HG03469 (cell line): ENCODE results near the gene SNX25.
"Not testable (repeated sequence)": the region's sequence is repeated elsewhere in the genome, so short reads cannot be mapped to it uniquely, and the experiment has no call there.

Source experiments
- ATAC-seq: cut with Tn5 transposase; IDR thresholded peaks from one replicate; pipeline ENCODE4 v1.9.1; 2021; ENCODE audit warnings: mild to moderate bottlenecking, moderate library complexity, moderate number of reproducible peaks; ENCODE audit not compliant: unreplicated experiment

Gene SNX25

GRCh38 chr4:185298728-185299430 lies 89.5 kb downstream of the SNX25 start:
- ATAC-seq: no peak

GRCh38 chr4:185304541-185304940 lies 95.1 kb downstream of the SNX25 start:
- ATAC-seq: no peak

GRCh38 chr4:185304944-185305690 lies 95.7 kb downstream of the SNX25 start:
- ATAC-seq: peak; percentile 34

GRCh38 chr4:185305979-185306442 lies 96.6 kb downstream of the SNX25 start:
- ATAC-seq: no peak

- peak; percentile 63 for ATAC-seq
Observed at GRCh38 chr4:185307136-185307950, 97.9 kb downstream of the SNX25 start.

- ATAC-seq: peak; percentile 40
Observed at GRCh38 chr4:185309770-185310169, 100.4 kb downstream of the SNX25 start.

GRCh38 chr4:185311113-185311888 lies 101.9 kb downstream of the SNX25 start:
- no peak for ATAC-seq

GRCh38 chr4:185312699-185313098 lies 103.3 kb downstream of the SNX25 start:
- no peak for ATAC-seq

- not testable (repeated sequence) for ATAC-seq
Observed at GRCh38 chr4:185317462-185317861, 108.1 kb downstream of the SNX25 start.

GRCh38 chr4:185317880-185318279 lies 108.5 kb downstream of the SNX25 start:
- no peak for ATAC-seq

GRCh38 chr4:185318679-185319078 lies 109.3 kb downstream of the SNX25 start:
- ATAC-seq: no peak

GRCh38 chr4:185322803-185323202 lies 113.4 kb downstream of the SNX25 start:
- no peak for ATAC-seq

GRCh38 chr4:185323606-185324005 lies 114.2 kb downstream of the SNX25 start:
- ATAC-seq: no peak

GRCh38 chr4:185324361-185324760 lies 115.0 kb downstream of the SNX25 start:
- ATAC-seq: not testable (repeated sequence)

GRCh38 chr4:185325721-185326120 lies 116.3 kb downstream of the SNX25 start:
- not testable (repeated sequence) for ATAC-seq

GRCh38 chr4:185328586-185328985 lies 119.2 kb downstream of the SNX25 start:
- no peak for ATAC-seq

GRCh38 chr4:185329879-185330510 lies 120.6 kb downstream of the SNX25 start:
- not testable (repeated sequence) for ATAC-seq

GRCh38 chr4:185332575-185333464 lies 123.4 kb downstream of the SNX25 start:
- peak; percentile 72 for ATAC-seq

- no peak for ATAC-seq
Observed at GRCh38 chr4:185334326-185334725, 124.9 kb downstream of the SNX25 start.
